Heart left ventricle (tissue), 16 donors: ENCODE data around the gene COG2. TPM values are rescaled to one million over a fixed set of nuclear protein-coding genes. Genes with fewer than 3 reads are reported as not detected.
"Not testable (repeated sequence)": the region's sequence is repeated elsewhere in the genome, so short reads cannot be mapped to it uniquely, and the experiment has no call there.

ENCODE experiments used
- ATAC-seq, 4 donors: fragments of 200-7000 bp; cut with Tn5 transposase; one replicate each; pipeline ENCODE4 v1.9.1; 2020 to 2022; ENCODE audit warnings: moderate library complexity in 4 of 4, mild to moderate bottlenecking in 3 of 4, moderate number of reproducible peaks in 1 of 4
- DNase-seq, 5 donors: peaks; one replicate each; pipeline ENCODE4 v3.0.0-alpha.2; 2020
- H3K27ac ChIP-seq, 12 donors: fragments of 200-600 bp; sonication (generic) in 4 of 12; one replicate each; pipeline versions ENCODE4 v1.5.0 to v1.8.0; 2016 to 2022; ENCODE audit warnings: mild to moderate bottlenecking in 2 of 12
- H3K27me3 ChIP-seq, 9 donors: fragments of 200-600 bp; sonication (generic) in 2 of 9; one replicate each; pipeline versions ENCODE4 v1.5.1 to v1.8.0; 2016 to 2022; ENCODE audit warnings: mild to moderate bottlenecking in 3 of 9
- H3K36me3 ChIP-seq, 9 donors: fragments of 200-600 bp; sonication (generic) in 2 of 9; one replicate each; pipeline versions ENCODE4 v1.5.0 to v1.8.0; 2018 to 2022; ENCODE audit warnings: mild to moderate bottlenecking in 2 of 9
- H3K4me1 ChIP-seq, 12 donors: fragments of 200-600 bp; sonication (generic) in 4 of 12; one replicate each; pipeline versions ENCODE4 v1.5.0 to v1.8.0; 2016 to 2022; ENCODE audit warnings: mild to moderate bottlenecking in 3 of 12
- H3K4me3 ChIP-seq, 12 donors: fragments of 200-600 bp; sonication (generic) in 4 of 12; one replicate each; pipeline versions ENCODE4 v1.5.0 to v1.8.0; 2017 to 2022; ENCODE audit warnings: mild to moderate bottlenecking in 9 of 12, moderate library complexity in 4 of 12
- H3K9me3 ChIP-seq, 12 donors: fragments of 200-600 bp; sonication (generic) in 4 of 12; one replicate each; pipeline versions ENCODE4 v1.5.0 to v1.8.0; 2016 to 2022; ENCODE audit warnings: mild to moderate bottlenecking in 1 of 12
- POLR2A ChIP-seq, 2 donors: fragments of 450-650 bp; IDR thresholded peaks; one replicate each; pipeline ENCODE4 v1.6.1; 2017; ENCODE audit warnings: antibody characterized with exemption in 2 of 2, mild to moderate bottlenecking in 2 of 2, moderate library complexity in 2 of 2
- WGBS, 4 donors: extraction: QIAGEN DNeasy Blood & Tissue Kit in 2 of 4; methylation state at CpG; one replicate each; pipeline versions ENCODE4 v1.1.5 to v1.1.7; 2013 to 2018; 5-methylcytosine and 5-hydroxymethylcytosine counted together
- intact Hi-C, 10 donors: fragments of 100-400 bp; cut with DNase I; formaldehyde crosslinking; loops; one replicate each; pipeline versions ENCODE4 v1.11.1 to v1.14.2; 2022
- polyA plus RNA-seq, 2 donors: library from polyadenylated mRNA; stranded (reverse); fragments of 200-250 nt; gene quantifications; one replicate each; pipeline ENCODE4 v1.2.3, GENCODE V29; 2013
- total RNA-seq, 9 donors: library from RNA; depleted of rRNA in 2 of 9; stranded (reverse); fragments of >200 nt in 2 of 9; fragmentation: NEBNext Ultra II Directional in 3 of 9; extraction: Animal tissue kit (Norgen Biotek cat#: 25700) in 3 of 9; gene quantifications; one replicate each; pipeline versions ENCODE4 v1.1.0 to v1.2.4, GENCODE V29; 2016 to 2023
- TF ChIP-seq, protein P1 (sequence below), 12 donors: fragments of 200-600 bp; sonication (generic) in 4 of 12; IDR thresholded peaks; one replicate each; pipeline versions ENCODE4 v1.5.0 to v1.8.0; 2018 to 2022; ENCODE audit warnings: antibody characterized with exemption in 12 of 12, mild to moderate bottlenecking in 5 of 12
- donor health status: ischemic (EF 13 %, LVEDD 7.1; RV severe dilation, severe dysfunction).
- donor health status: healthy with polysubstance abuse.
- donor health status: DM: no; HTN: yes; CAD: no.
- donor health status: DM: no; HTN: no; CAD: no.
- donor health status: ischemic (EF 25% LVEDD 6.9; RV normal size, moderate dysfunction).
- donor health status: ischemic (EF 25% LVEDD 5.7; RV mildly dilated, moderate dysfunction).
- donor health status: healthy.
- donor health status: DM: yes; HTN: yes; CAD: no.
- donor health status: ischemic (EF 35%, LVEDD 5.7; RV mildly dilated, moderate dysfunction).
- donor health status: nonischemic (EF 11% LVEDD 7.7; RV severe dilation, severe dysfunction).
- donor health status: DM: yes; HTN: yes; CAD: no.
- donor health status: PGD.
- donor health status: ischemic (EF 29% LVEDD 5.4; RV normal size, mild dysfunction).
- donor health status: nonischemic (EF 23%, LVEDD 6.1; RV moderate dilation, normal function).

COG2 gene
- total and polyA plus RNA-seq, 11 donors = 9.2 to 31.4 (median 25.1) TPM

DNA sequence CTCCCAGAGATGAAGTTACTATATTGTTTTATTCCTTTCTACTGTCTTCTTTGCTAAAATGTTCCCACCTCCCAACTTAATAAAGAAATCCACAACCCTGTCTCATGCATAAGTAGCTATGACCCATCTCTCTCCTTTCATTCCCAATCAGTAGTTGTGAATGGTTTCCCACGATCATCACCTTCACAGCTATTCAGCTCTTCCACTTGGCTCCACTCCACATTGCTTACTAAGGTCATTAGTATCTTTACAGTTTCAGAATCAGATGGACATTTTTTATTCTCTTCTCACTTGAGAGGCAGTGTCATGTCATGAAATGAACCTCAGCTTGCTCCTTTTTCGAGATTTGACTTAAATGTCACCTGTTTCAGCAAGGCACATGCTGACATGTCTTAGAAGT lies 47.1 kb upstream of the COG2 start:
- Histone ChIP-seq H3K9me3 (peaks cover 0 to 7% (median 0%) of the 10 kb centered on the region in 12 donors), H3K4me1 (no peaks in the 10 kb centered on the region), H3K36me3 (no peaks in the 10 kb centered on the region), H3K27me3 (no peaks in the 10 kb centered on the region), H3K27ac (no peak overlapping the region), H3K4me3 (no peak overlapping the region)
- WGBS, 4 donors = 66 to 70% (median 68%) methylated on average over 2 of the region's 2 CpGs
- no peak for DNase-seq
- intact Hi-C loops = no loop called here
- TF ChIP-seq, protein P1, sequence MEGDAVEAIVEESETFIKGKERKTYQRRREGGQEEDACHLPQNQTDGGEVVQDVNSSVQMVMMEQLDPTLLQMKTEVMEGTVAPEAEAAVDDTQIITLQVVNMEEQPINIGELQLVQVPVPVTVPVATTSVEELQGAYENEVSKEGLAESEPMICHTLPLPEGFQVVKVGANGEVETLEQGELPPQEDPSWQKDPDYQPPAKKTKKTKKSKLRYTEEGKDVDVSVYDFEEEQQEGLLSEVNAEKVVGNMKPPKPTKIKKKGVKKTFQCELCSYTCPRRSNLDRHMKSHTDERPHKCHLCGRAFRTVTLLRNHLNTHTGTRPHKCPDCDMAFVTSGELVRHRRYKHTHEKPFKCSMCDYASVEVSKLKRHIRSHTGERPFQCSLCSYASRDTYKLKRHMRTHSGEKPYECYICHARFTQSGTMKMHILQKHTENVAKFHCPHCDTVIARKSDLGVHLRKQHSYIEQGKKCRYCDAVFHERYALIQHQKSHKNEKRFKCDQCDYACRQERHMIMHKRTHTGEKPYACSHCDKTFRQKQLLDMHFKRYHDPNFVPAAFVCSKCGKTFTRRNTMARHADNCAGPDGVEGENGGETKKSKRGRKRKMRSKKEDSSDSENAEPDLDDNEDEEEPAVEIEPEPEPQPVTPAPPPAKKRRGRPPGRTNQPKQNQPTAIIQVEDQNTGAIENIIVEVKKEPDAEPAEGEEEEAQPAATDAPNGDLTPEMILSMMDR (IDR thresholded peaks at IDR 0.05) = no peak
- TF ChIP-seq POLR2A (IDR thresholded peaks at IDR 0.05) = no peak
- no peak for ATAC-seq

DNA sequence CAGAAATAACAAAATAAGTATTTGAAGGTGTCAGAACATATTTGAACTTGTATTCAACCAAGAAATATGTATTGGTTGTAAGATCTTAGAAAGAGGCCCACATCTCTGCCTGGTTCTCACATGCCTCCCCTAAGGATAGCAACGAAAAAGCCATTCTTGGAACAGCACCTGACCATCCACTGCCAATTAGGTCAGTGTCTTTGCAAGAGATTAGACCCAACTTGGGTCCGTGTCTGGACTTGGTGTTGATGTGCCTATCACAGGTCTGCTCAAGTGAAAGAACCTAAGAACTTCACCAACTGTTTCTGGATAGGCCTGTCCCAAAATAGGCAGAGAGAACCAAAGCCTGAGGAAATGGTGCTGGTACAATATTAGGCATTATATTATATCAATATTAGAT lies 46.0 kb upstream of the COG2 start:
- 48 to 79% (median 50%) methylated on average over 2 of the region's 2 CpGs for WGBS, 4 donors
- TF ChIP-seq, protein P1 (IDR thresholded peaks at IDR 0.05) = no peak
- no peak for TF ChIP-seq POLR2A (IDR thresholded peaks at IDR 0.05)
- H3K27ac ChIP-seq = no peak overlapping the region
- peaks cover 0 to 7% (median 0%) of the 10 kb centered on the region in 12 donors for H3K9me3 ChIP-seq
- H3K27me3 ChIP-seq = no peaks in the 10 kb centered on the region
- H3K4me3 ChIP-seq = no peak overlapping the region
- no peaks in the 10 kb centered on the region for H3K36me3 ChIP-seq
- ATAC-seq = no peak
- intact Hi-C loops = no loop called here
- H3K4me1 ChIP-seq = no peaks in the 10 kb centered on the region
- no peak for DNase-seq

DNA sequence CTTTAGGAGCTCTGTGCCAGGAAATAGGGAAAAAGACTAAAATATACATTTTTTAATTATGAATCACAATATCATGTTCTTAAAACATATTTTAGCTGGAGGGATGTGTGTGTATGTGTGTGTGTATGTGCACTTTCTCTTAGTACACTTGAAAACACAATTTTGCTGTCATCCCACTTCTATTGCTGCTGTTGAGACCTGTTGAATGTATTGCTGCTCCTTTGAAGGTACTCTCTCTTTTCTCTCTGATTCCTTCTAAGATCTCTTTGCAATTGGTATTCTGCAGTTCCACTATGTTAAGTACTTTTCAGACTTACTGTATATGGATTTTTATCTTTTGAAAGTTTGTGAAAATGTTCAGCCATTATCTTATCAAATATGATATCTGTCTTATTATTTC lies 43.5 kb upstream of the COG2 start:
- Histone ChIP-seq H3K36me3 (no peaks in the 10 kb centered on the region), H3K9me3 (peaks cover 0 to 7% (median 0%) of the 10 kb centered on the region in 12 donors), H3K27ac (no peak overlapping the region), H3K4me1 (no peaks in the 10 kb centered on the region), H3K27me3 (no peaks in the 10 kb centered on the region), H3K4me3 (no peak overlapping the region)
- TF ChIP-seq POLR2A (IDR thresholded peaks at IDR 0.05) = no peak
- TF ChIP-seq, protein P1 (IDR thresholded peaks at IDR 0.05) = no peak
- DNase-seq = no peak
- intact Hi-C loops = no loop called here
- no peak for ATAC-seq

DNA sequence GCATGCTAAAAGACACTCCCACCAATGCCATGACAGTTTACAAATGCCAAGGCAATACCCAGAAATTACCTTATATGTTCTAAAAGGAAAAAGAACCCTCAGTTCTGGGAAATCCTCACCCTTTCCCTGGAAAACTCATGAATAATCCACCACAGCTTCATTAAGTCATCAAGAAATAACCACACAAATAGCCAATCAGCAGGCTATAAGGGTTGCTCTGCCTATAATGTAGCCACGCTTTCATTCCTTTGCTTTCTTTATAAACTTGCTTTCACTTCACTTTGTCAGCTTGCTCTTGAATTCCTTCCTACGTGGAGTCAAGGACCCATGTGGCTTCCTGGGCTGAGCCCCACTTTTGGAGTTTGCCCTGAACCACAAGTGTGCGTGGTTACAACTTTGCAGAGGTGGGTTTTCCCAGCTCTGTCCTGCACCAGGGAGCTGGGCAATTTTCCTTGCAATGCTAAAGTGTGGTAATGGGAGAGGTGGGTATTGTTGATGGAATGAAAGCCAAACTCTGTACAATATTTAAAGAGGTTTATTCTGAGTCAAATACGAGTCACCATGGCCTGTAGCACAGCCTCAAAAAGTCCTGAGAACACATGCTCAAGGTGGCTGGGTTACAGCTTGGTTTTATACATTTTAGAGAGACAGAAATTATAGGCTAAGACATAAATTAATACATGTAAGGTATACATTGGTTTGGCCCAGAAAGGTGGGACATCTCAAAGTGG lies 42.2 kb upstream of the COG2 start:
- ATAC-seq (no peak), DNase-seq (no peak)
- TF ChIP-seq, protein P1 (IDR thresholded peaks at IDR 0.05) = no peak
- no peak for TF ChIP-seq POLR2A (IDR thresholded peaks at IDR 0.05)
- intact Hi-C loops = no loop called here
- H3K4me3 ChIP-seq = no peak overlapping the region
- WGBS, 4 donors = 81 to 87% (median 84%) methylated on average over 4 of the region's 4 CpGs
- peaks cover 0 to 7% (median 0%) of the 10 kb centered on the region in 12 donors for H3K9me3 ChIP-seq
- H3K27ac ChIP-seq = no peak overlapping the region
- no peaks in the 10 kb centered on the region for H3K36me3 ChIP-seq
- no peaks in the 10 kb centered on the region for H3K4me1 ChIP-seq
- H3K27me3 ChIP-seq = no peaks in the 10 kb centered on the region

DNA sequence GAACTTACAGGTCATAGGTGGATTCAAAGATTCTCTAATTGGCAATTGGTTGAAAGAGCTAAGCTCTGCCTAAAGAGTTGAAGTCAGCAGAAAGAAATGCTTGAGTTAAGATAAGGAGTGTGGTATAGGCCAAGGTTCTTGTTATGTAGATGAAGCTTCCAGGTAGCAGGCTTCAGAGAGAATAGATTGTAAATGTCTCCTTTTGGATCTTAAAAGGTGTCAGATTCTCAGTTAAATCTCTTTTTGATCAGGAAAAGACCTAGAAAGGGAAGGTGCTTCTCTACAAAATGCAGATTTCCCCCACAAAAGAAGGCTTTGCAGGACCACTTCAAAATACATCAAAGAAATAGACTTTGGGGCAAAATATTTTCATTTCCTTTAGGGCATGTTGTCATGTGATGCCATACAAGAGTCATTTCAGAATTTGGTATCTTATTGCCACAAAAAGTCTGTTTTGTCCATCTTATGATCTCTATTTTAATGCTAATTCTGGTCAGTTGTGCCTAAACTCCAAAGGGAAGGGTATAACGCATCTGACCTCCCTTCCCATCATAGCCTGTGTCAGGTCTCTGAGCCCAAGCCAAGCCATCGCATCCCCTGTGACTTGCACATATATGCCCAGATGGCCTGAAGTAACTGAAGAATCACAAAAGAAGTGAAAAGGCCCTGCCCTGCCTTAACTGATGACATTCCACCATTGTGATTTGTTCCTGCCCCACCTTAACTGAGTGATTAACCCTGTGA lies 41.5 kb upstream of the COG2 start:
- DNase-seq, H3K4me3 ChIP-seq, intact Hi-C loops, H3K4me1 ChIP-seq, H3K9me3 ChIP-seq, H3K27ac ChIP-seq, H3K36me3 ChIP-seq, ATAC-seq, H3K27me3 ChIP-seq: not testable (repeated sequence)
- WGBS, 4 donors = 85 to 95% (median 90%) methylated on average over 2 of the region's 2 CpGs
